GM21528 (cell line): Measurements from ENCODE around the gene CACNA1B.
"Not testable (repeated sequence)": the region's sequence is repeated elsewhere in the genome, so short reads cannot be mapped to it uniquely, and the experiment has no call there.

Experiments used
- ATAC-seq: cut with Tn5 transposase; IDR thresholded peaks from one replicate; pipeline ENCODE4 v1.9.1; 2021; ENCODE audit warnings: mild to moderate bottlenecking, moderate library complexity; ENCODE audit not compliant: unreplicated experiment, low FRiP score

CACNA1B gene

DNA sequence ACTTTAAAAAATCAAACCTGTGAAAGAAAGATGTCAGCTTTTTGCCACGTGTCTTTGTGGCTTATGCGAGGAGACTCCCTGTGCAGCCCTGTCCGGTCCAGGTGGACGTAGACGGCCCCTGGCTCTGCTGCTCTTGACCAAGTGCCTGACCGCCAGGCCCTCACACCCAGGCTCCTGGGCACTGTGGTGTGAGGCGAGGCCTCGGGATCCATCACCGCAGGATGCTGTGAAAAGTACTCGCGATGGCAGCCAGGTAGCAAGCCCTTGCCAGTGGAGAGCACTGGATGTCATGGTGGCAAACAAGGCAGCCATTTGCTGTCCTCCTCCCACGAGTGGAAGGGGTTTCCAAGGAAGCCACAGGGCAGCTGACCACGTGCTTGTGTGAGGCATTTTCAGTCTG is 245.1 kb downstream of the CACNA1B start:
- ATAC-seq: no peak

GRCh38 chr9:138123086-138123485 is 245.5 kb downstream of the CACNA1B start:
- no peak for ATAC-seq

- ATAC-seq: not testable (repeated sequence)
These were observed 248.7 kb downstream of the CACNA1B start for GRCh38 chr9:138126090-138126857.

- ATAC-seq: not testable (repeated sequence)
These were observed 249.4 kb downstream of the CACNA1B start for GRCh38 chr9:138126858-138127584.

- not testable (repeated sequence) for ATAC-seq
These were observed 250.4 kb downstream of the CACNA1B start for GRCh38 chr9:138128027-138128426.

DNA sequence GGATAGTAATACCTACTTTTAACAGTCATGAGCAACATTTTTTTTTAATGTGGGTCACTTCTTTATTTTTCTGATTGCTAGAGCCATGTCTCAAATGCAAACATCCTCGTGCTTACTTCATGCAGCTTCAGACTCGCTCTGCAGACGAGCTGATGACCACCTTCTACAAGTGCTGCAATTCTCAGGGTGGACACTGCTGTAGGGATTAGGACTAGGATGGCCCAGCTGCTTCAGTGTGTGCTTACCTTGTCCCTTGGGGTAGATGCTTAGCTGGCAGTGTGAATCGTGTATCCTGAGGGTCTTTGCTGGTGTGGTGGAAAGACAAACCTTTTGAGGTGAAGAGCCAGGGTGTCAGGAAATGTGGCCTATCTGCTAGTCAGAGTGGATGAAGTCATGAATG is 251.7 kb downstream of the CACNA1B start:
- not testable (repeated sequence) for ATAC-seq

- not testable (repeated sequence) for ATAC-seq
These were observed 255.5 kb downstream of the CACNA1B start for GRCh38 chr9:138132946-138133705.

DNA sequence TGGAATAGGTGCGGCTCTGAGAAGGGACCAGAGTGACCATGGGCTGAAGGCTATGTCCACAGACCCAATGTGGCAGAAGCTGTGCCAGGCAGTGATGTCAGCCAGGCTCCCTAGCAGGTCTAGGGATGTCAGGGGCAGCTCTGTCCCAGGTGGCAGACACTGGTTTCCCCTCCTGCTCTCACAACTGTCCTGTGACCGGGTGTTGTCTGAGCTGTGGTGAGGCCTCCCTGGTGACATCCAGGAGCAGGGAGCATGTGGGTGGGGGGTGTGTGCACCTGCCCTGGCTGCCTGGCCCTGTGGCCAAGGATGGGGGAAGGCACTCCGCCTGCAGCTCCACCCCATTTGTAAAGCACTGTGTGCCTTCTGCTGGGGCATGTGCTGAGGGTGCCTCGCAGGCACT is 257.0 kb downstream of the CACNA1B start:
- ATAC-seq: not testable (repeated sequence)

DNA sequence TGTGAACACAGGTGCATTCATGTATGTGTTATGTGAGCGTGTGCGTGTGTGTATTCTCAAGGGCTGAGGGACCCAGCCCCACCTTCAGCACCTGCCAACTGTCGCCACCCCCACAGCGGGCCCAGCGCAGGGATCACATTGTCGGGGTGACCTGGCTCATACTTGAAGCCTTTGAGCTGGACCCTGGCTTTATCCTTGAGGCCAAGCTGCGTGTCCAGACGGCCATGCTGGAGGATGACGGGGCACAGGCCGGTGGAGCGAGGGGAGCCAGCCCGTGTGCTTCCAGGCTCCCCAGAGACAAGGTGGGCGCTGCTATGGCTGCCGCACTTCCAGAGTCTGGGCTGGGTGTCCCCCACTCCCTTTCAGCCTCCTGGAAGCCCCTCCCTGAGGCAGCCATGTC is 261.5 kb downstream of the CACNA1B start:
- ATAC-seq: not testable (repeated sequence)

- not testable (repeated sequence) for ATAC-seq
These were observed 263.4 kb downstream of the CACNA1B start for GRCh38 chr9:138140980-138141379.

DNA sequence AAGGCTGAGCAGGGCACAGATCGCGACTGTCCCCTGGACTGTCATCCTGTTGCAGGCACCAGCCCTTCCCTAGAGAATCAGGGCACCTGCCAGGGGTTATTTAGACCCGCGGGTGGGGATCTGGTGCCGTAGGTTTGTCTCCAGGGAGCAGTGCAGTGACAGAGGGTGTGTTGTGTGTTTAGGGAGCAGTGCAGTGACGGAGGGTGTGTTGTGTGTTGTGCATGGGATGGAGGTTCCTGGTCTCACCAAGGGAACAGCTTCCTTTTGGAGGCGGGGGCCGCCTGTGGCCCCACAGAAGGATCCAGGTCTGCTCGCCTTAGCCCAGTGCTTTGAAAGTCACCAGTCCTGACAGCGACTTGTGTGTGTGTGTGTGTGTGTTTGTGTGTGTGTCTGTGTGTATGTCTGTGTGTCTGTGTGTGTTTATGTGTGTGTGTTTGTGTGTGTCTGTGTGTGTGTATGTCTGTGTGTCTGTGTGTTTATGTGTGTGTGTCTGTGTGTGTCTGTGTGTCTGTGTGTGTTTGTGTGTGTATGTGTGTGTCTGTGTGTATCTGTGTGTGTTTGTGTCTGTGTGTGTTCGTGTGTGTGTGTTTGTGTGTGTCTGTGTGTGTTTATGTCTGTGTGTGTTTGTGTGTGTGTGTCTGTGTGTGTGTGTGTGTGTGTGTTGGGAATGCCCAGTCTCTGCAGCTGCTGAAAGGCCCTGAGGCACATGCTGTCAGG is 265.1 kb downstream of the CACNA1B start:
- not testable (repeated sequence) for ATAC-seq

DNA sequence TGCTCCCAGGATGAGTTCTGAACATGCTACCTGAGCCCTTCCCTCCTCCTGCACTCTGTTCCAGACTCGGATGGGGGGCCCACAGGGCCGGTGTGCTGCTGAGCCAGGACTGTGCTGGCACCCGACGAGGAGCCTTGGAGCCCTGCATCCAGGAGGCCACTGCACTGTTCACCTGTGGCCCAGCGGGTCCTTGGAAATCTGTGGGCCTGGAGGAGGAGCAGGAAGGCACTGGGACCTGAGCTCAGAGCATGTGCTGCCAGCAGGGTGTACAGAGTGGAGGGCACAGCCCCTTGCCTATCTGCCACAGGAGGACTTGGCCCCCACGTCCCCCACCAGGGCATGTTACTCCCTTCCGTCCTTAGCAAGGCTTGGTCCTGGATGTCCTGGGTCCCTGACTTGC is 265.9 kb downstream of the CACNA1B start:
- not testable (repeated sequence) for ATAC-seq

DNA sequence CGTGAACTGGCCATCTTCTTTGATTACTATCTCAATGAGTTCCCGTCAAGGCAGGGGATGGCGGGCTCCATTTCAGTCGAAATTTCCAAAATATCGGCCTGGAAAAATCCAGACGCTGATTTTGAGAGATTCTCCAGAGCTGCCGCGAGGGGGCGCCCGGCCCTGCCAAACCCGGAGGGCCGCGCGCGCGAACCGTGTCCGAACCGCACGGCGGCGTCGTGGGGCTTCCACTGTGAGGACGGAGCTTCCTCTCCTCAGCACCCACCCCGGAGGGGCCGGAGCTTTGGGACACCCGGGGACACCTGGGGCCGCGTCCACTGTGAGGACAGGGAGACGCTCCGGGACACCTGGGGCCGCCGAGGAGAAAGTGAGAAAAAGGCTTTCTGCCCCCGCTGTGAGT is 270.0 kb downstream of the CACNA1B start:
- not testable (repeated sequence) for ATAC-seq

GRCh38 chr9:138149672-138150656 is 272.4 kb downstream of the CACNA1B start:
- ATAC-seq: not testable (repeated sequence)

DNA sequence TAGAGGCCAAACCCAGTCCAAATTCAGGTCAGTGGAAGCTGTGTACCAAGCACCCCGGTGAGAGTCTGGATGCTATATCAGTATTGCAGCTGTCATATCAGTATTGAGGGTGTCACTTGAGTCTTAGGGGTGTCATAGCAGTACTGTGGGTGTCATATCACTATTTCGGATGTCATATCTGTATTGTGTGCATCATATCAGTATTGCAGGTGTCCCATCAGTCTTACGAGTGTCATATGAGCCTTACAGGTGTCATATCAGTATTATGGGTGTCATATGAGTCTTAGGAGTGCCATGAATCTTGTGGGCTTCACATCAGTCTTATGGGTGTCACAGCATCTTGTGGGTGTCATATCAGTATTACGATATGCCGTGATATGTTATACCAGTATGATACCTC is 278.2 kb downstream of the CACNA1B start:
- ATAC-seq: not testable (repeated sequence)

DNA sequence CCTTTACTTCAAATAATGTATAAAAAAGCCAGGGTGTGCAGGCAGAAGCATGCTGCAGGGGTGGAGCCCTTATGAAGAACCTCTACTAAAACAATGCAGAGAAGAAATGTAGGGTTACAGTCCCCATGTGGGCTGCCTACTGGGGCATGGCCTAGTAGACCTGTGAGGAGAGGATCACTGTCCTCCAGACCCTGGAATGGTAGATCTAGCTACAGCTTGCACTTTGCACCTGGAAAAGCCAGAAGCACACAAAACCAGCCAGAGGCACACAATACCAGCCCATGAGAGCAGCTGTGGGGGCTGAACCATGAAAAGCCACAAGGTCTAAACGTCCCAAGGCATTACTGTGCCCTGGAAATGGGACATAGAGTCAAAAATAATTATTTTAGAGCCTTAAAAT is 289.2 kb downstream of the CACNA1B start:
- ATAC-seq: not testable (repeated sequence)
